Measurements from ENCODE around the gene SRRT. TPM values are rescaled to one million over a fixed set of nuclear protein-coding genes. Genes with fewer than 3 reads are reported as not detected.
A peak's percentile ranks its signal among the peaks of the same experiment; 100 is the strongest.

SRRT gene
- total RNA-seq, 2 donors from 2014 or later, result 105 to 182 TPM

- DNase-seq (ENCODE audit: low spot score), result no peak
- Histone ChIP-seq H3K27me3 (replicated peaks; ENCODE audit: insufficient read depth) (no peaks in the 10 kb centered on the region), H3K4me3 (no peak overlapping the region), H3K4me1 (replicated peaks) (no peaks in the 10 kb centered on the region), H3K27ac (no peak overlapping the region), H3K9me3 (no peaks in the 10 kb centered on the region), H3K36me3 (no peaks in the 10 kb centered on the region)
- TF ChIP-seq POLR2A (IDR thresholded peaks at IDR 0.05), result no peak
- TF ChIP-seq CTCF (IDR thresholded peaks at IDR 0.05), result no peak
- no peak for TF ChIP-seq POLR2AphosphoS5 (IDR thresholded peaks at IDR 0.05)
- intact Hi-C loops (cut with DNase I), result no loop called here
- WGBS, result 94% methylated on average over 18 of the region's 18 CpGs
These were observed 35.5 kb upstream of the SRRT start for GRCh38 chr7:100839361-100839760.

- H3K36me3 ChIP-seq, result no peaks in the 10 kb centered on the region
- H3K27ac ChIP-seq, result no peak overlapping the region
- DNase-seq (ENCODE audit: low spot score), result no peak
- no peaks in the 10 kb centered on the region for H3K27me3 ChIP-seq (replicated peaks; ENCODE audit: insufficient read depth)
- H3K4me3 ChIP-seq, result no peak overlapping the region
- TF ChIP-seq POLR2A (IDR thresholded peaks at IDR 0.05) (no peak), CTCF (IDR thresholded peaks at IDR 0.05) (no peak), POLR2AphosphoS5 (IDR thresholded peaks at IDR 0.05) (no peak)
- intact Hi-C loops (cut with DNase I), result no loop called here
- 61% methylated on average over 8 of the region's 8 CpGs for WGBS
- H3K4me1 ChIP-seq (replicated peaks), result no peaks in the 10 kb centered on the region
- no peaks in the 10 kb centered on the region for H3K9me3 ChIP-seq
These were observed 34.3 kb upstream of the SRRT start for GRCh38 chr7:100840470-100841100.

- no peak for DNase-seq (ENCODE audit: low spot score)
- Histone ChIP-seq H3K4me3 (no peak overlapping the region), H3K36me3 (no peaks in the 10 kb centered on the region), H3K9me3 (no peaks in the 10 kb centered on the region), H3K27me3 (replicated peaks; ENCODE audit: insufficient read depth) (no peaks in the 10 kb centered on the region), H3K4me1 (replicated peaks) (no peaks in the 10 kb centered on the region), H3K27ac (no peak overlapping the region)
- TF ChIP-seq POLR2AphosphoS5 (IDR thresholded peaks at IDR 0.05), result peak; percentile 27
- no peak for TF ChIP-seq POLR2A (IDR thresholded peaks at IDR 0.05)
- no peak for TF ChIP-seq CTCF (IDR thresholded peaks at IDR 0.05)
- intact Hi-C loops (cut with DNase I), result no loop called here
- 81% methylated on average over 4 of the region's 4 CpGs for WGBS
These were observed 27.5 kb upstream of the SRRT start for GRCh38 chr7:100847360-100847759.

GRCh38 chr7:100852048-100852872 is 22.6 kb upstream of the SRRT start, which contains the start of gene SLC12A9:
Gene SLC12A9 (plus strand): TSS chr7:100852713. CDS start chr7:100854198, 1,485 bp downstream.
- DNase-seq (ENCODE audit: low spot score), result peak; percentile 88
- TF ChIP-seq CTCF (IDR thresholded peaks at IDR 0.05) (peak; percentile 74 to 96 (median 94)), POLR2A (IDR thresholded peaks at IDR 0.05) (peak; percentile 54), POLR2AphosphoS5 (IDR thresholded peaks at IDR 0.05) (peak; percentile 52)
- Histone ChIP-seq H3K36me3 (no peaks in the 10 kb centered on the region), H3K27ac (peak within 1 kb of the TSS; percentile 28 to 33), H3K4me3 (peak within 1 kb of the TSS; percentile 52 to 58), H3K4me1 (replicated peaks) (no peaks in the 10 kb centered on the region), H3K27me3 (replicated peaks; ENCODE audit: insufficient read depth) (no peaks in the 10 kb centered on the region), H3K9me3 (no peaks in the 10 kb centered on the region)
- WGBS, result under 1% methylated on average over 71 of the region's 71 CpGs
- intact Hi-C loops (cut with DNase I), result loop anchor here (2.0 to 5.0 kb wide), 3 partner anchors 53 to 147 kb away; partner anchors contain the start of gene EPO

All from prostate gland (tissue), 2 donors.